Measurements from ENCODE around the gene TENM4.

- TF ChIP-seq CTCF (IDR thresholded peaks at IDR 0.05), result no peak
- no peak for TF ChIP-seq POLR2AphosphoS5 (IDR thresholded peaks at IDR 0.05; ENCODE audit: low read depth, low read length)
- no peak for TF ChIP-seq SIN3A (IDR thresholded peaks at IDR 0.05; ENCODE audit: borderline replicate concordance, insufficient read depth, low read depth, low read length)
Observed at GRCh38 chr11:79101656-79102055, 339.2 kb downstream of the TENM4 start.
